HEK293 (cell line): ENCODE data around the gene ARPP19.

Source experiments
- CTCF ChIA-PET: fragments of 350-600 bp; formaldehyde crosslinking; extraction: SDS; loops from one replicate; lab custom pipeline; 2021; ENCODE audit warnings: antibody characterized with exemption; lab: Yijun Ruan, JAX
- POLR2A ChIA-PET: fragments of 300-600 bp; formaldehyde crosslinking; extraction: SDS; loops from one replicate; lab custom pipeline; 2020; ENCODE audit warnings: antibody characterized with exemption, inconsistent platforms; lab: Yijun Ruan, JAX
- H3K27ac ChIP-seq: fragments of 200-500 bp; sonication (Bioruptor generic); 2 replicates; pipeline ENCODE4 v1.5.1; 2014; ENCODE audit warnings: low read depth, low read length, control low read depth, inconsistent platforms; ENCODE audit errors: extremely low read depth
- H3K36me3 ChIP-seq, 2 experiments: fragments of 200-500 bp in 1 of 2; sonication (Bioruptor generic) in 1 of 2; 1 replicate in 1 of 2; 2 replicates in 1 of 2; pipeline ENCODE4 v1.5.1; 2014 to 2017; ENCODE audit warnings: inconsistent platforms in 2 of 2, low read length in 2 of 2; ENCODE audit not compliant: control insufficient read depth in 2 of 2, insufficient read depth in 1 of 2
- H3K4me1 ChIP-seq: fragments of 200-500 bp; sonication (Bioruptor generic); 2 replicates; pipeline ENCODE4 v1.5.1; 2014; ENCODE audit warnings: mild to moderate bottlenecking, low read length, inconsistent platforms; ENCODE audit not compliant: control insufficient read depth, insufficient read depth
- H3K4me3 ChIP-seq: 2 replicates; pipeline ENCODE4 v1.5.1; 2011; ENCODE audit warnings: low read depth, mild to moderate bottlenecking, control low read depth, low read length, moderate library complexity
- H3K9me3 ChIP-seq: fragments of 200-500 bp; sonication (Bioruptor generic); 2 replicates; pipeline ENCODE4 v1.5.1; 2014; ENCODE audit warnings: low read depth, low read length, inconsistent platforms; ENCODE audit not compliant: control insufficient read depth, insufficient read depth
- BCL11A ChIP-seq: fragments of 450-650 bp; formaldehyde crosslinking; IDR thresholded peaks from 2 replicates; pipeline ENCODE4 v1.5.1; 2016; ENCODE audit warnings: low read depth, missing biosample characterization, missing genetic modification characterization
- GFI1B ChIP-seq: fragments of 450-650 bp; formaldehyde crosslinking; IDR thresholded peaks from 2 replicates; pipeline ENCODE4 v1.5.1; 2016; ENCODE audit warnings: missing biosample characterization, missing genetic modification characterization
- KLF16 ChIP-seq: fragments of 450-650 bp; formaldehyde crosslinking; IDR thresholded peaks from 2 replicates; pipeline ENCODE4 v1.5.1; 2017; ENCODE audit warnings: missing biosample characterization, missing genetic modification characterization
- OVOL3 ChIP-seq: fragments of 450-650 bp; formaldehyde crosslinking; IDR thresholded peaks from 2 replicates; pipeline ENCODE4 v1.5.1; 2016; ENCODE audit warnings: missing biosample characterization, missing genetic modification characterization
- PRDM10 ChIP-seq: fragments of 450-650 bp; formaldehyde crosslinking; IDR thresholded peaks from 2 replicates; pipeline ENCODE4 v1.5.1; 2016; ENCODE audit warnings: missing biosample characterization, missing genetic modification characterization
- RBAK ChIP-seq: fragments of 450-650 bp; formaldehyde crosslinking; IDR thresholded peaks from 2 replicates; pipeline ENCODE4 v1.5.1; 2016; ENCODE audit warnings: missing biosample characterization, missing genetic modification characterization
- SCRT2 ChIP-seq: fragments of 450-650 bp; formaldehyde crosslinking; IDR thresholded peaks from 2 replicates; pipeline ENCODE4 v1.5.1; 2016; ENCODE audit warnings: missing biosample characterization, missing genetic modification characterization
- YY1 ChIP-seq: fragments of 450-650 bp; formaldehyde crosslinking; IDR thresholded peaks from 2 replicates; pipeline ENCODE4 v1.5.1; 2018; ENCODE audit warnings: missing biosample characterization, missing genetic modification characterization
- ZFP69B ChIP-seq: fragments of 450-650 bp; formaldehyde crosslinking; IDR thresholded peaks from 2 replicates; pipeline ENCODE4 v1.5.1; 2016; ENCODE audit warnings: missing biosample characterization, missing genetic modification characterization
- ZIC2 ChIP-seq: fragments of 450-650 bp; formaldehyde crosslinking; IDR thresholded peaks from 2 replicates; pipeline ENCODE4 v1.5.1; 2016; ENCODE audit warnings: missing biosample characterization, missing genetic modification characterization
- ZNF175 ChIP-seq: fragments of 450-650 bp; formaldehyde crosslinking; IDR thresholded peaks from 2 replicates; pipeline ENCODE4 v1.5.1; 2016; ENCODE audit warnings: missing biosample characterization, missing genetic modification characterization
- ZNF184 ChIP-seq: fragments of 450-650 bp; IDR thresholded peaks from 2 replicates; pipeline ENCODE4 v1.5.1; 2018; ENCODE audit warnings: missing biosample characterization, mild to moderate bottlenecking, missing genetic modification characterization
- ZNF223 ChIP-seq: fragments of 450-650 bp; formaldehyde crosslinking; IDR thresholded peaks from 2 replicates; pipeline ENCODE4 v1.5.1; 2016; ENCODE audit warnings: missing biosample characterization, missing genetic modification characterization
- ZNF37A ChIP-seq: fragments of 450-650 bp; IDR thresholded peaks from 2 replicates; pipeline ENCODE4 v1.5.1; 2018; ENCODE audit warnings: missing biosample characterization, missing genetic modification characterization
- ZNF48 ChIP-seq: fragments of 450-650 bp; formaldehyde crosslinking; IDR thresholded peaks from 2 replicates; pipeline ENCODE4 v1.5.1; 2016; ENCODE audit warnings: missing biosample characterization, missing genetic modification characterization
- ZNF555 ChIP-seq: fragments of 450-650 bp; formaldehyde crosslinking; conservative IDR thresholded peaks from 2 replicates; pipeline ENCODE4 v1.5.1; 2017; ENCODE audit warnings: missing biosample characterization, mild to moderate bottlenecking, missing genetic modification characterization, inconsistent platforms
- ZNF560 ChIP-seq: fragments of 450-650 bp; formaldehyde crosslinking; IDR thresholded peaks from 2 replicates; pipeline ENCODE4 v1.5.1; 2017; ENCODE audit warnings: missing biosample characterization, missing genetic modification characterization, borderline replicate concordance
- ZNF596 ChIP-seq: fragments of 450-650 bp; IDR thresholded peaks from 2 replicates; pipeline ENCODE4 v1.5.0; 2018; ENCODE audit warnings: missing biosample characterization, mild to moderate bottlenecking, missing genetic modification characterization, moderate library complexity
- ZNF664 ChIP-seq: fragments of 450-650 bp; formaldehyde crosslinking; IDR thresholded peaks from 2 replicates; pipeline ENCODE4 v1.5.1; 2016; ENCODE audit warnings: missing biosample characterization, missing genetic modification characterization
- ZNF692 ChIP-seq: fragments of 450-650 bp; formaldehyde crosslinking; IDR thresholded peaks from 2 replicates; pipeline ENCODE4 v1.5.1; 2016; ENCODE audit warnings: missing biosample characterization, missing genetic modification characterization
- ZNF707 ChIP-seq: fragments of 450-650 bp; formaldehyde crosslinking; IDR thresholded peaks from 2 replicates; pipeline ENCODE4 v1.5.1; 2016; ENCODE audit warnings: missing biosample characterization, missing genetic modification characterization
- ZSCAN18 ChIP-seq: fragments of 450-650 bp; formaldehyde crosslinking; IDR thresholded peaks from 2 replicates; pipeline ENCODE4 v1.5.1; 2016; ENCODE audit warnings: missing biosample characterization, missing genetic modification characterization
- TF ChIP-seq, protein P1 (sequence below): fragments of 450-650 bp; formaldehyde crosslinking; IDR thresholded peaks from 2 replicates; pipeline ENCODE4 v1.5.1; 2017; ENCODE audit warnings: missing biosample characterization, missing genetic modification characterization

Gene ARPP19

DNA sequence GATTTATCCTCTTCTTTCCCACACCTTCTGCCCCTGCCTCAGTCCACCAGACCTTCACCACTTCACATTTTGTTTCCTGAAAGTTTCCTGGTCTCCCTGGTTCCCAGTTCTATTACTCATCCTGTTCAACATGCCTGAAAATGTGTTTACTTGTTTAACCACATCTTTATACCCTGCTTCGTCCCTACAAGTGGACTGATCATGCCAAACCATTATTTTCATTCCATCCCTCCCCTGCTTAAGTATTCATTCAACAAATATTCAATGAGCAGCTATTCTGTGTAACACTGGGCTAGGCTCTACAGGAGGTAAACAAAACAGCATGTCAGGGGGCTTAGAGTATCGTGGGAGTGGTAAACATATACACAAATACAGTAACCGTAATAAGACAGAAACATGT lies 45.6 kb downstream of the ARPP19 start:
- CTCF ChIA-PET = interaction anchor here (0.6 kb wide), 1 partner anchor 159 kb away, joined by 5 read pairs; no protein-coding TSS in a partner anchor
- POLR2A ChIA-PET = interaction anchor here (0.6 to 1.0 kb wide), 3 partner anchors 9 to 25 kb away, joined by 3 to 5 read pairs (median 3); no protein-coding TSS in a partner anchor
- no peak overlapping the region for H3K4me3 ChIP-seq
- no peak overlapping the region for H3K27ac ChIP-seq
- no peaks in the 10 kb centered on the region for H3K9me3 ChIP-seq
- H3K4me1 ChIP-seq = peaks cover 3% of the 10 kb centered on the region
- TF ChIP-seq ZNF707 (tag by site-specific recombination) (no peak), ZNF184 (tag by site-specific recombination) (no peak), ZNF48 (tag by site-specific recombination) (no peak), ZNF555 (tag by site-specific recombination) (no peak), ZNF664 (tag by site-specific recombination) (peak; percentile 73; the same call in 1 of the 2 replicates), GFI1B (no peak), KLF16 (tag by site-specific recombination) (no peak), ZNF560 (tag by site-specific recombination) (no peak), ZSCAN18 (tag by site-specific recombination) (no peak), SCRT2 (tag by site-specific recombination) (0 out of 2 replicates have a peak, but pooled peaks have one; percentile 9), ZNF596 (tag by site-specific recombination) (no peak), BCL11A (tag by site-specific recombination) (no peak), RBAK (no peak), ZFP69B (no peak), ZNF175 (tag by site-specific recombination) (no peak), ZIC2 (no peak), ZNF223 (no peak), OVOL3 (tag by site-specific recombination) (no peak), ZNF692 (tag by site-specific recombination) (0 out of 2 replicates have a peak, but pooled peaks have one; percentile 27), YY1 (tag by site-specific recombination) (no peak), ZNF37A (tag by site-specific recombination) (no peak), PRDM10 (tag by site-specific recombination) (no peak)
- TF ChIP-seq, protein P1, sequence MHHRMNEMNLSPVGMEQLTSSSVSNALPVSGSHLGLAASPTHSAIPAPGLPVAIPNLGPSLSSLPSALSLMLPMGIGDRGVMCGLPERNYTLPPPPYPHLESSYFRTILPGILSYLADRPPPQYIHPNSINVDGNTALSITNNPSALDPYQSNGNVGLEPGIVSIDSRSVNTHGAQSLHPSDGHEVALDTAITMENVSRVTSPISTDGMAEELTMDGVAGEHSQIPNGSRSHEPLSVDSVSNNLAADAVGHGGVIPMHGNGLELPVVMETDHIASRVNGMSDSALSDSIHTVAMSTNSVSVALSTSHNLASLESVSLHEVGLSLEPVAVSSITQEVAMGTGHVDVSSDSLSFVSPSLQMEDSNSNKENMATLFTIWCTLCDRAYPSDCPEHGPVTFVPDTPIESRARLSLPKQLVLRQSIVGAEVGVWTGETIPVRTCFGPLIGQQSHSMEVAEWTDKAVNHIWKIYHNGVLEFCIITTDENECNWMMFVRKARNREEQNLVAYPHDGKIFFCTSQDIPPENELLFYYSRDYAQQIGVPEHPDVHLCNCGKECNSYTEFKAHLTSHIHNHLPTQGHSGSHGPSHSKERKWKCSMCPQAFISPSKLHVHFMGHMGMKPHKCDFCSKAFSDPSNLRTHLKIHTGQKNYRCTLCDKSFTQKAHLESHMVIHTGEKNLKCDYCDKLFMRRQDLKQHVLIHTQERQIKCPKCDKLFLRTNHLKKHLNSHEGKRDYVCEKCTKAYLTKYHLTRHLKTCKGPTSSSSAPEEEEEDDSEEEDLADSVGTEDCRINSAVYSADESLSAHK (tag by site-specific recombination) = no peak
- no peaks in the 10 kb centered on the region for H3K36me3 ChIP-seq
